ENCODE data around the gene PXDN. TPM values are rescaled to one million over a fixed set of nuclear protein-coding genes. Genes with fewer than 3 reads are reported as not detected.
"Not testable (repeated sequence)": the region's sequence is repeated elsewhere in the genome, so short reads cannot be mapped to it uniquely, and the experiment has no call there.

Gene PXDN
- total RNA-seq, 1 experiment from 2014 or later, result 96.1 TPM

DNA sequence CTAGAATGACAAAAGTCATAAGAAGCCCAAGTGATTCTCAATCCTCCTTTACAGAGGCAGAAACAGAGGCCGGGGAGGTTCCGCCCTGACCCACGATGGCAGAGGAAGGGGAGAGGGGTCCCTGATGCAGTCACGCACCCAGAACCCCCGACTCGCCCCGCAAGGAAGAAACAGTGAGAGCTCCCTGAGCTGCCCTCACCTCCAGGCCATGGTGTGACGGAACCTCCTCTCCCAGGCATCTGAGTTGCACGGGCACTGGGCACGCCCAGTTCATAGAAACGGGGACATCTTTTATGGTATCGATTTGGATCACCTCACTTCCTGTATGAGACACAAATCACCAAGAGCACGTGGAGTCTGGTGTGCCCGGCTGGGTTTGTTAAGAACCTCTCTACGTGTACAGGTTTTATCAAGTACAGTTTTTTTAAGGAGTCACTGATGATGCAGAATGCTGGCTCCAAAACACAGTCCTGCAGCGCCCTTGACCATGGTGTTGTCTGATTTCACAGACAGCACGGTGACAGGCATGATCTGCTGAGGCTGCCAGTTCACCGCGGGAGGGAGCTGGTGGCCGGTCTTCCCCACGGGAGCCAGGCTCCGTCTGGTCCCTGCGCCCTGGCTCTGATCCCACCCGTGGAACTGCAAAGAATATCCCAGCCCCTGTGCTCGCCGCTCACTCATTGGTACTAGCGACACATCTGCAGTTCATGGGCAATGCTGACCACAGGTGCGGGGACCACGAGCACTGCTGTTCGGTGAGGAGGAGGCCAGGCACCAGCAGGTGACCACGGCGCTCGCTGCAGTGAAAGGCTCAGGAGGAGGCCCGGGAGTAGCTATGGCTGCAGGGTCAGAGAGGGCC is 35.6 kb downstream of the PXDN start:
- intact Hi-C loops (cut with micrococcal nuclease), result loop anchor here (1.0 to 5.0 kb wide), 2 partner anchors 22 to 34 kb away; partner anchors contain the start of gene PXDN
- DNase-seq (ENCODE audit: unreplicated experiment), result peak; percentile 73
- BruUV-seq (replicated peaks), result no TSS peak
- H3K27ac Mint-ChIP-seq (ENCODE audit: low read depth, unreplicated experiment), result peak overlapping the region; percentile 96
- no peaks in the 10 kb centered on the region for H3K9me3 Mint-ChIP-seq (ENCODE audit: unreplicated experiment)
- H3K4me3 Mint-ChIP-seq (ENCODE audit: unreplicated experiment), result peak overlapping the region; percentile 73
- ChIA-PET CTCF (interaction anchor here (0.6 to 2.2 kb wide), 9 partner anchors 9 to 153 kb away, joined by 3 to 11 read pairs (median 4); no protein-coding TSS in a partner anchor), POLR2A (interaction anchor here (0.6 to 4.3 kb wide), 18 partner anchors 9 to 1671 kb away, joined by 3 to 48 read pairs (median 5); partner anchors contain the start of genes PXDN and TRAPPC12)
- H3K27me3 Mint-ChIP-seq (ENCODE audit: insufficient read depth, unreplicated experiment), result no peaks in the 10 kb centered on the region
- H3K36me3 Mint-ChIP-seq (ENCODE audit: insufficient read depth, unreplicated experiment), result no peaks in the 10 kb centered on the region
- H3K4me1 Mint-ChIP-seq (ENCODE audit: insufficient read depth, unreplicated experiment), result peaks cover 18% of the 10 kb centered on the region
- no peak for TF ChIP-seq CTCF (IDR thresholded peaks at IDR 0.05; ENCODE audit: unreplicated experiment)

DNA sequence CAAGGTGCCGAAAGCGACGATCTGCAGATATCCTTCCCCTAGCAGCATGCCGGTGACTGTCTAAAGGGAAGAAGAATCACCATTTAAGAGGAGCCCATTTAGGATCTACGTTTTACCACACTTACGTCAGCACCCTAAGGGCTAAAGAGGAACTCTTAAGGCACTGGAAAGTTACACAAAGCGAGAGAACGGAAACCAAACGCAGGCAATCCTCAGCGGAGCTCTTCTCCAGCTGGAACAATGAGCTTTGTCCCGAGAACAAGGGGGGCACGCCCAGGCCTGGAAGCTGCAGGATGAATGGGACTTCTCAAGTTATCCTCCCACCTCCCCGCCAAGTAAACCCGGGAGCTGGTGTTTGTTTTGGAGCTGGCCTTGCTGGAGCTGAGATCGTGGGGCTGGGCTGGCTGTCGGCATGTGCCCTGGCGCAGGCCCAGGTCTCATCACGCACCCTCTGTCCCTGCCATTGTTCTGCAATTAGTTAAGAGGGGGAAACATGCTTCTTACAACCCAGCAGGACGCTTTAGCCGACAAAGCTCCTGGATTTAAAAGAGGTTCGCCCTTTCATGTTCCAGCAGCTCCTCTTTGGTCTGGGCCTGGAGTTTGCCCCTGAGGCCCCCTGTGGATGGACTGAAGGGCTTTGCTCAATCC is 36.4 kb downstream of the PXDN start:
- ChIA-PET POLR2A (interaction anchor here (0.6 to 4.3 kb wide), 17 partner anchors 10 to 144 kb away, joined by 3 to 48 read pairs (median 6); partner anchors contain the start of gene PXDN), CTCF (interaction anchor here (0.6 to 2.2 kb wide), 8 partner anchors 10 to 152 kb away, joined by 3 to 11 read pairs (median 4); no protein-coding TSS in a partner anchor)
- no peak for TF ChIP-seq CTCF (IDR thresholded peaks at IDR 0.05; ENCODE audit: unreplicated experiment)
- peak; percentile 98 for DNase-seq (ENCODE audit: unreplicated experiment)
- H3K9me3 Mint-ChIP-seq (ENCODE audit: unreplicated experiment), result no peaks in the 10 kb centered on the region
- no peaks in the 10 kb centered on the region for H3K27me3 Mint-ChIP-seq (ENCODE audit: insufficient read depth, unreplicated experiment)
- H3K27ac Mint-ChIP-seq (ENCODE audit: low read depth, unreplicated experiment), result peak overlapping the region; percentile 96
- no peaks in the 10 kb centered on the region for H3K36me3 Mint-ChIP-seq (ENCODE audit: insufficient read depth, unreplicated experiment)
- peak overlapping the region; percentile 73 for H3K4me3 Mint-ChIP-seq (ENCODE audit: unreplicated experiment)
- H3K4me1 Mint-ChIP-seq (ENCODE audit: insufficient read depth, unreplicated experiment), result peaks cover 18% of the 10 kb centered on the region
- TSS peak; percentile 92 for BruUV-seq (replicated peaks)
- intact Hi-C loops (cut with micrococcal nuclease), result loop anchor here (1.0 to 5.0 kb wide), 2 partner anchors 22 to 34 kb away; partner anchors contain the start of gene PXDN

GRCh38 chr2:1706089-1706841 is 38.0 kb downstream of the PXDN start:
- intact Hi-C loops (cut with micrococcal nuclease), result loop anchor here (5.0 kb wide), 1 partner anchor 36 kb away; the partner anchor contains the start of gene PXDN
- H3K4me1 Mint-ChIP-seq (ENCODE audit: insufficient read depth, unreplicated experiment), result peaks cover 25% of the 10 kb centered on the region
- not testable (repeated sequence) for H3K4me3 Mint-ChIP-seq (ENCODE audit: unreplicated experiment); BruUV-seq (replicated peaks); H3K27me3 Mint-ChIP-seq (ENCODE audit: insufficient read depth, unreplicated experiment); H3K9me3 Mint-ChIP-seq (ENCODE audit: unreplicated experiment); H3K36me3 Mint-ChIP-seq (ENCODE audit: insufficient read depth, unreplicated experiment); DNase-seq (ENCODE audit: unreplicated experiment)
- ChIA-PET CTCF (interaction anchor here (0.6 to 2.9 kb wide), 7 partner anchors 9 to 45 kb away, joined by 3 to 10 read pairs (median 4); no protein-coding TSS in a partner anchor), POLR2A (interaction anchor here (0.7 to 4.3 kb wide), 4 partner anchors 15 to 36 kb away, joined by 3 to 48 read pairs (median 22); no protein-coding TSS in a partner anchor)
- peak overlapping the region; percentile 42 for H3K27ac Mint-ChIP-seq (ENCODE audit: low read depth, unreplicated experiment)

DNA sequence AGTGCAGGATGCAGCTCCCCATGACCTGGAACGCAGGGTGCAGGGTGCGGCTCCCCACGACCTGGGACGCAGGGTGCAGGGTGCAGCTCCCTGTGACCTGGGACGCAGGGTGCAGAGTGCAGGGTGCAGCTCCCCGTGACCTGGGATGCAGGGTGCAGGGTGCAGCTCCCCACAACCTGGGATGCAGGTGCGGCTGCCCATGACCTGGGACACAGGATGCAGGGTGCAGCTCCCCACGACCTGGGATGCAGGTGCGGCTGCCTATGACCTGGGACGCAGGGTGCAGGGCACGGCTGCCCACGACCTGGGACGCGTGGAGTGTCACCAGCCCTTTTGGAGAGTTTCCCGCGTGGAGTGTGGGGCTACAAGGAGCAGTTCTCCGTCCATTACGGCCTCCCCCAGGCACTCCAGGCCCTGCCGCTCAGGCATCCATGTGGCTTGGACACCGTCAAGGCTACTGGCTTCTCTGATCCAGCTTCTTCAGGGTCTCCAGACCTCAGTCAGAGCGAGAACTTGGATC is 38.7 kb downstream of the PXDN start:
- Mint-ChIP-seq H3K4me3 (ENCODE audit: unreplicated experiment) (no peak overlapping the region), H3K27me3 (ENCODE audit: insufficient read depth, unreplicated experiment) (no peaks in the 10 kb centered on the region), H3K36me3 (ENCODE audit: insufficient read depth, unreplicated experiment) (no peaks in the 10 kb centered on the region), H3K9me3 (ENCODE audit: unreplicated experiment) (no peaks in the 10 kb centered on the region), H3K4me1 (ENCODE audit: insufficient read depth, unreplicated experiment) (peaks cover 25% of the 10 kb centered on the region), H3K27ac (ENCODE audit: low read depth, unreplicated experiment) (no peak overlapping the region)
- CTCF ChIA-PET, result interaction anchor here (0.7 to 2.9 kb wide), 6 partner anchors 8 to 37 kb away, joined by 3 to 10 read pairs (median 6); no protein-coding TSS in a partner anchor
- TF ChIP-seq CTCF (IDR thresholded peaks at IDR 0.05; ENCODE audit: unreplicated experiment), result no peak
- intact Hi-C loops (cut with micrococcal nuclease), result loop anchor here (5.0 kb wide), 1 partner anchor 37 kb away; the partner anchor contains the start of gene PXDN
- no TSS peak for BruUV-seq (replicated peaks)
- POLR2A ChIA-PET, result interaction anchor here (0.7 to 4.3 kb wide), 10 partner anchors 11 to 81 kb away, joined by 3 to 48 read pairs (median 8); no protein-coding TSS in a partner anchor
- DNase-seq (ENCODE audit: unreplicated experiment), result no peak
